NCI-H187 treated with DMSO at 0.1 percent for 48 hours (cell line): ENCODE data around the gene CNDP1.
A peak's percentile ranks its signal among the peaks of the same experiment; 100 is the strongest.
"Not testable (repeated sequence)": the region's sequence is repeated elsewhere in the genome, so short reads cannot be mapped to it uniquely, and the experiment has no call there.

Source experiments
- DNase-seq: peaks from one replicate; lab custom pipeline; 2025; lab: John Stamatoyannopoulos, UW

Gene CNDP1

DNA sequence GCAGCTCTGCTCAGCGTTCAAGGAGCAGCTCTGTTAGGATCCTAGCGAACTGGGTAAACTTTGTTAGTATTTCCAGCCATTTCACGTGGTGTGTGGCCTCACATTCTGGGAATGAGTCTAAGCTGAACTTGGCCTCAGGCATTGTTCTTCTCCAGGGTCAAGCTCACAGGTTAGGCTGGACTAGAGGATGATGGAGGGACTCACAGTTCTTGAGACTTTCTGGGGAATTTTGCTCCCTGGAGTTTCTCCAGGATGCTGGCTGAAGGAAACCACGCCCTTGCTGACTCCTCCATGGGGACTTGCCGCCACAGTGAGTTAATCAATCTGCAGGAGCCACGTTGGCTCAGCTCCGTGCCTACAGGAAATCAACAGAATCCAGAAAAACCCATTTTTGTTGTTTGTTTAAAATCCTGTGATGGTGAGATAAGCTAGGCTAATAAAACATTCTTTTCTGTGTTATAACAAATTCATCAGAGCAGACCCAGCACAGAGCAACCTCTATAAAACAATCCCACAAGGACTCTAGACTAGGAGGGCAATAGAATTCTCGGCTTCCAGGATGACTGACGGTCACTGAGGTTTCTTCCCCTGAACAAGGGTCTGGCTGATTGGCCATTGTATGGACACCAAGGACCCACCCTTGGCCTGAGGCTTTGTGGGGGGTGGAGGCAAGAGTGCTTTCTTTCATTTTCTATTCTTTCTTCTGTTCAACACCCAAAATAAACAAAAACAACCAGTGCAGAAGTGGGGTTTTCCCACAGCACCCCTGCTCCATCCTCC lies 12.6 kb downstream of the CNDP1 start:
- no peak for DNase-seq

- DNase-seq: no peak
Observed at GRCh38 chr18:74547860-74548259, 13.6 kb downstream of the CNDP1 start.

DNA sequence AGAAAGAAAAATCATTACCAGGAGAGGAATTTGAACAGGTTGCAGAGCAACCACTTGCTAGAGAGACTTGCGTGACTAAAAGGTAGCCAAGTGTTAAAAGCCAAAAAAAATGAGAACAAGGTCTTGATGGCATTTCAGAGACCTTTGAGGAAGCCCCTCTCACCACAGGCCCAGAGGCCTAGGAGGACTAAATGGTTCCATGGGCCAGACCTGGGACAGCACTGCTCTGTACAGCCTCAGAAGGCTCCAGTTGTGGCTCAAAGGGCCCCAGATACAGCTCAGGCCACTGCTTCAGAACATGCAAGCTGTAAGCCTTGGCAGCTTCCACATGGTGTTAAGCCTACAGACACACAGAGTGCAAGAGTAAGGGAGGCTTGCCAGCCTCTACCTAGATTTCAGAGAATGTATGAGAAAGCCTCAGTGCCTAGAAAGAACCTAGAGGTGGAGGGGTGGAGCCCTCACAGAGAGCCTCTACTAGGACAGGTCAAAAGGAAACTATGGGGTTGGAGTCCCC lies 15.3 kb downstream of the CNDP1 start:
- no peak for DNase-seq

GRCh38 chr18:74550886-74551285 lies 16.6 kb downstream of the CNDP1 start:
- no peak for DNase-seq

DNA sequence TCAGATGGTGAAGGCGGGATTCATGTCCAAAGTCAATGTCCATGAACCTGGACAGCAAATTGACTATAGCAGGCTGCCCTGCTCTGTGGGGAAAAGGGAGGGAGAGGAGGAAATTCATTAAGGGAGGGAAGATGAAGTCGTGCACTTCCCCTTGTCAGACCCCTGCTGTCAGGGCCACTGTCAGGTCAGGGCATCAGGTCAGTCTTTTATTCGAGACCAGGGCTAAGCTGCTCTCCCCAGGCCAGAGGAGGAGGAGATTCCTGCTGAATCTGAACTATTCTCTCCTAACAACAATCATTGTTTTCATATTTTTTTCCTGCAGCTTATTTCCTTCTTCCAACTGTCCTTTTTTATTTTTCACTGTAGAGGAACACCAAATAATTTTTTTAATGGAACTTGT lies 17.2 kb downstream of the CNDP1 start:
- no peak for DNase-seq

DNA sequence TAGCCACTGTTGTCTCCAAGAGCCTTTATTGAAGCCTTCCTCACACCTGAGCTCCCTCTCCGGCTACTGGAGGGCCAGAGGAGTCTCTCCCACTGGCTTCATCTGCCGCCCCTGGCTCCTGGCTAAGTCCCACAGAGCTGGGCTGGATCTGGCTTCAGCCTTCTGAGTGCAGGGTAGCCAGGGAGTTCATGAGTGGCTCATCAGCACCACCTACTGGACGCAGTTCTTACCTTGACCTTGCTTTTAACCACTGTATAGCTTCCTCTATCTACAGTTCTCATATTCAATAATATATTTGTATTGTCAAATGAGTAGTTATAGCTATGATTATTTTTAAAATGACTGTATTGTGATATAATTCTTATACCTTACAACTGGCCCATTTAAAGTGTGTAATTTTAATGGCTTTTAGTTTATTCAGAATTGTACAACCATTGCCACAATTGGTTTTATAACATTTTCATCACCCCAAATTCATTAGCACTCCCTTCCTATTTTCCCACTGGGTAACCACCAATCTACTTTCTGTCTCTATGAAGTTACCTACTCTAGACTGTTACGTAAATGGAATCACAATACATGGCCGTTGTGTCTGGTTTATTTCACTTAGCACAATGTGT lies 17.7 kb downstream of the CNDP1 start:
- DNase-seq: peak; percentile 31

DNA sequence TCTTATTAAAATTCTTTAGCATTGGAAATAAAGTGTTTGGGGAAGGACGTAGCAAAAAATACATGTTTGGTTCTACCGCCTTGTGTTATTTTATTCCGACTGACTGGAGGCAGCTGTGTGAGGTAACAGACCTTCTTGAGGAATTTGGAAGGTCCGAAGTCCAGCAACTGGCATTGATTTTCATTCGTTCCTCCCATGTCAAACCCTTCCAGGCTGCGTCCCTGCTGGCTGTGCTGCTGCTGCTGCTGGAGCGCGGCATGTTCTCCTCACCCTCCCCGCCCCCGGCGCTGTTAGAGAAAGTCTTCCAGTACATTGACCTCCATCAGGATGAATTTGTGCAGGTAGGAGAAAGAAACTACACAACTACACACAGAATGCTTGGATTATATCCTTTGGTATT lies 21.8 kb downstream of the CNDP1 start:
- DNase-seq: no peak

DNA sequence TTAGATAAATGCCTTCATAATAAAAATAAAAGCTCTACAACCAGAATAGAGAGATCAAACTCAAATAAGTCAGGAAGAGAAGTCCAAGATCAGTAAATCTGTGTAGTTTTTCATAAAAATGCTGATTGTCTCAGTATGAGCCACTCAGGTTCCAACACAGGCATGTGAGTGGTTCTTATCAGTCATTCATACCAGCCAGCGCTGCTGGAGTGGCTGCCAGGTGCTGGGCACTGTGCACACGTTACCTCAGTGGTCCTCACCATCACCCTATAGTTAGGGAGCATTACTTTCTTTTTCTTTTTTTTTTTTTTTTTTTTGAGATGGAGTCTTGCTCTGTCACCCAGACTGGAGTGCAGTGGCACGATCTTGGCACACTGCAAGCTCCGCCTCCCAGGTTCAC lies 23.8 kb downstream of the CNDP1 start:
- DNase-seq: no peak

GRCh38 chr18:74562131-74562730 lies 27.9 kb downstream of the CNDP1 start:
- DNase-seq: no peak

DNA sequence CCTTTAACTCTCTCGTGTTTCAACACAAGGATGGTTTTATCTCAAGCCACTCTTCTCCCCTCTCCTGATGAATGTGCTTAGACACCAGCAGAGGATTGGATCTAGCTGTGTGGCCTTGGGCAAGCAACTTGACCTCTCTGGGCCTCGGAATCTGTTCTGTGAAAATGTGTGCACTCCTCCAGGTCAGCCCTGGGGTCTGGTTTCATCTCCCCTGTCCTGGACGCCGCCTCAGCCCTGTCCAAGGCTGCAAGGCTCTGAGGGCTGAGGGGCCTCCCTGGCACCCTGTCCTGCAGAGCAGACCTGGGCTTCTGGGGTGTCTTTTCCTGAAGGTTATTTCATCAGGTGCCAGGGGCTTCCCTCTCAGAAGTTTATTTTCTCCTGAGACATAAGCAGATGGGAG lies 28.5 kb downstream of the CNDP1 start:
- DNase-seq: no peak

DNA sequence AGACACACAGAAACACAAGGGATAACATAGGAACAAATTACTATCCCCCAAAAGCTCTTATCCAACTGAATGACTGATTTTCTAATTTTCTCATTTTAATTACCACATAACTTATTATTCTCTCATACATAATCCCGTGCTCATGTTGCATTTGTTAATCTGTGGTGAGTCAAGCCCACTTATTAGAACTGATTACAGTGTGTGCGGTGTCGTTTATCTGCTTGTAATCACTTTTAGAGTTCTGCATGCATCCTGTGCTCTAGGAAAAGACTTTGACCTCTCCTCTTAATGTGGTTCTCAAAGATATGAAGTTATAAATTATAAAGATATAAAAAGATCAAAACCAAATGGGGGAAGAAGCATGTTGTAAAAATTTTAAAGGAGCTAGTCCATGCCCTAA lies 29.7 kb downstream of the CNDP1 start:
- DNase-seq: no peak

DNA sequence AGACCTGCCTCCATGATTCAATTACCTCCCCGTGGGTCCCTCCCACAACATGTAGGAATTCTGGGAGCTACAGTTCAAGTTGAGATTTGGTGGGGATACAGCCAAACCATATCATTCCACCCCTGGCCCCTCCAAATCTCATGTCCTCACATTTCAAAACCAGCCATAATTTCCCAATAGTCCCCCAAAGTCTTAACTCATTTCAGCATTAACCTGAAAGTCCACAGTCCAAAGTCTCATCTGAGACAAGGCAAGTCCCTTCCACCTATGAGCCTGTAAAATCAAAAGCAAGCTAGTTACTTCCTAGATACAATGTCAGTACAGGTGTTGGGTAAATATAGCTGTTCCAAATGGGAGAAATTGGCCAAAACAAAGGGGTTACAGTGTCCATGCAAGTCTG lies 30.9 kb downstream of the CNDP1 start:
- DNase-seq: not testable (repeated sequence)

DNA sequence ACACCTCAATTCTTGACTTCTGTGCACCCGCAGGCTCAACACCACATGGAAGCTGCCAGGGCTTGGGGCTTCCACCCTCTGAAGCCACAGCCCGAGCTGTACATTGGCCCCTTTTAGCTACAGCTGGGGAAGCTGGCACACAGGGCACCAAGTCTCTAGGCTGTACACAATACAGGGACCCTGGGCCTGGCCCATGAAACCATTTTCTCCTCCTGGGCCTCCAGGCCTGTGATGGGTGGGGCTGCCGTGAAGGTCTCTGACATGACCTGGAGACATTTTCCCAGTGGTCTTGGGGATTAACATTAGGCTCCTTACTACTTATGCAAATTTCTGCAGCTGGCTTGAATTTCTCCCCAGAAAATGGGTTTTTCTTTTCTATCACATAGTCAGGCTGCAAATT lies 31.7 kb downstream of the CNDP1 start:
- not testable (repeated sequence) for DNase-seq

DNA sequence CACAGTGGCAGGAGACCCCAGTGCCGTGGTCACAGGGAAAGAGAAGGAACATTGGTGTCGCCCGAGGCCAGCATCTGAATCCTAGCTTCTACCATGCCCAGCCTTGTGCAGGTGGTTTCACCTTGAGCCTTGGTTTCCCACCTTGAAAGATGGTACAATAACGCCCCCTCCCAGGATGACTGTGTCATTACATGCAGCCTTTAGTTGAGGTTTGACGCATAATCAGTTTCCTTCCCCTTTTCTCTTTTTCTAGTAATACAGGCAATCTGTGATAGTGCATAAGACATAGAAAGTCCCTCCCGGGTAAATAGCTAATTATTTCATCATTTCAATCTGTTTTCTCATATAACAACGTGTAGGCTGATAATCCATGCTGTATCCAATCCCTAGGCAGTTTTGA lies 33.5 kb downstream of the CNDP1 start:
- no peak for DNase-seq

GRCh38 chr18:74569401-74569800 lies 35.1 kb downstream of the CNDP1 start:
- DNase-seq: no peak

GRCh38 chr18:74570266-74570665 lies 36.0 kb downstream of the CNDP1 start:
- DNase-seq: no peak

DNA sequence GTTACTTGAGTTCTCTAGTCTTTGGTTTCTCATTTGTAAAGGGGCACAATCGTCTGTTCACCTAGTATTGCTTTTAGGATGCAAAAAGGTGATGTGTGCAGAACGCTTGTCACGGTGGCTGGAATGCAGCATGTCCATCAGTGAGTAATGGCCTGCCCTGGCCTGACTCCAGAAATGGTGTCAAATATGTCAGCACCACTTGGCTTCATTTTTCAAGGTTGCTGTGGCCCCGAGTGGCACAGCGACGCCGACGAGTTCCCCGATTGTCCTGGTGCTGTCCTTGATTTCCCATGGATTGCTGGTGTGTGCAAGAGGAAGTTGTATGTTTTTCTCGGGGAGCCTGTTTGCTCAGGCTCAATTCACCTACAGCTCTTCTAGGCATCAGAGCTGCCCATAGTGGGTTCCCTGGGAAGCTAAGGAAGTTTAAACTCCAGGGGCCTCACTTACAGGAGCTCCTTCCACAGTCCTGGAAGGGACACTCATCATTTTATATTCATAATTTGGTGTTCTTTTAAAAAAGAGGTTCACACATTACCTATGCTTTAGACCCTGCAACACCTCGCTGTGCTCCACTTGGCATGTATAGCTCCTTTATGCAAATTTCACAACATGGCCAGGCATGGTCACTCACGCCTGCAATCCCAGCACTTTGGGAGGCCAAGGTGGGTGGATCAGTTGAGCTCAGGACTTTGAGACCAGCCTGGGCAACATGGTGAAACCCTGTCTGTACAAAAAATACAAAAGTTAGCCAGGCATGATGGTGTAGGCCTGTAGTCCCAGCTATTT lies 37.8 kb downstream of the CNDP1 start:
- DNase-seq: no peak

DNA sequence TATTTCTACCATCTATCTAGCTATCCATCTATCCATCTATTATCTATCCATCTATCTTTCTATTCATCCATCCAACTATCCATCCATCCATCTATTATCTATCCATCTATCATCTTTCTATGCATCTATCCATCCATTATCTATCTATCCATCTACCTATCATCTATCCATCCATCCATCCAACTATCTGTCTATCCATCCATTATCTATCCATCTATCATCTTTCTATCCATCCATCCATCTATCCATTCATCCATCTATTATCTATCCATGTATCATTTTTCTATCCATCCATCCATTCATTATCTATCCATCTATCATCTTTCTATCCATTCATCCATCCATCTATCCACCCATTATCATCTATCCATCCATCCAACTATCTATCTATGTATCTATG lies 38.8 kb downstream of the CNDP1 start:
- DNase-seq: no peak

DNA sequence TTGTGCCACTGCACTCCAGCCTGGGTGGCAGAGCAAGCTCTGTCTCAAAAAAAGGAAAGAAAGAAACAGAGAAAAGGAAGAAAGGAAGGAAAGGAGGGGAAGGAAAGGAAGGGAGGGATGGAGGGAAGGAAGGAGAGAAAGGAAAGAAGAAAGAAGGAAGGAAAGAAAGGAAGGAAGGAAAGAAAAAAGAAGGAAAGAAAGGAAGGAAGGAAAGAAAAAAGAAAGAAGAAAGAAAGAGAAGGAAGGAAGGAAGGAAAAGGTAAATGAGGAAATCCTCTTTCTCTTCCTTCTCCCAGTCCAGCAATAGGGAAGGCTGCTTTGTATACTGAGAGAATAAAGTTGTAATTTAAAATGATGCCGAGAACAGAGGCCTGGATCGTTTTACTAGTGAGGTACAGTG lies 40.6 kb downstream of the CNDP1 start:
- DNase-seq: no peak

- no peak for DNase-seq
Observed at GRCh38 chr18:74577019-74577418, 42.7 kb downstream of the CNDP1 start.

DNA sequence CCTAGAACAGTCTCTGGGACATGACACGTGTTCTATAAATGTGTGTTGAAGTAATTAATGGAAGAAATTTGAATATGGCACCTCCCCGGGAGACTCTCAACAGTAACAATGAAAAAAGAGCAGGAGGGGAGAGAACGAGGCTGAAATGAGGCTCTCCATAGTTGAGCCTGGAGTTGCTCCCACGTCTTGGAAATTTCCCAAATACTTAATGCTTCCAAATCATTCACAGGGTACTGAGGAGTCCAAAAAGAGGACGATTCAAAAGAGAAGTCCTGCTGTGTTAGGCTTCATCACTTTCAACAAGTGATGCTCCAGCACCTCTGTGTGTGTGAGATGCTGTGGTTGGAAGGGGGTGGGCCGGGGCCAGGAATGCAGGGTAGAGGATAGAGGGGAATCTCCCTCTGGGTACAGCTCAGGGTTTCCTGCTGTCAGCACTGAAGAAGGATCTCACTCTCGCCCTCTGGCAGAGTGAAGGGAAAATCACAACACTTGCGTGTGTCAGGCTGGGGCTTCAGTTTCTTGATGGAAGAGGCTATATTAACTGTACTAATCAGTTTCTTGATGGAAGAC lies 45.3 kb downstream of the CNDP1 start:
- no peak for DNase-seq

GRCh38 chr18:74582642-74583041 lies 48.3 kb downstream of the CNDP1 start:
- no peak for DNase-seq
